ENCODE results near the gene RYR2. TPM values are rescaled to one million over a fixed set of nuclear protein-coding genes. Genes with fewer than 3 reads are reported as not detected.

The RYR2 gene
- polyA plus RNA-seq, 2 of the 4 experiments (the other 2 are of a cell fraction) = 0.06 TPM; not detected in 1

- ChIA-PET POLR2A (no interaction called here), CTCF (no interaction called here)
- ATAC-seq = peak in 1 of 2 experiments; percentile 34; a peak in 1 of 6 replicates
- Histone ChIP-seq H3K4me3 (no peak overlapping the region), H3K27ac (no peak overlapping the region), H3K4me1 (no peaks in the 10 kb centered on the region), H3K4me2 (no peak overlapping the region), H3K9me3 (no peaks in the 10 kb centered on the region)
- no peak for FAIRE-seq
- no peak for TF ChIP-seq MAFK (IDR thresholded peaks at IDR 0.05; ENCODE audit: partially characterized antibody)
- TF ChIP-seq, protein P1, sequence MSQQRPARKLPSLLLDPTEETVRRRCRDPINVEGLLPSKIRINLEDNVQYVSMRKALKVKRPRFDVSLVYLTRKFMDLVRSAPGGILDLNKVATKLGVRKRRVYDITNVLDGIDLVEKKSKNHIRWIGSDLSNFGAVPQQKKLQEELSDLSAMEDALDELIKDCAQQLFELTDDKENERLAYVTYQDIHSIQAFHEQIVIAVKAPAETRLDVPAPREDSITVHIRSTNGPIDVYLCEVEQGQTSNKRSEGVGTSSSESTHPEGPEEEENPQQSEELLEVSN (IDR thresholded peaks at IDR 0.05; ENCODE audit: borderline replicate concordance, low read depth) = no peak
- no peak for TF ChIP-seq CEBPB (IDR thresholded peaks at IDR 0.05)
- TF ChIP-seq RCOR1 (IDR thresholded peaks at IDR 0.05; ENCODE audit: low read depth, low read length) = no peak
- no peak for TF ChIP-seq TFCP2L1 (CRISPR knock-in tag; IDR thresholded peaks at IDR 0.05)
- TF ChIP-seq CBX8 (IDR thresholded peaks at IDR 0.05) = no peak
- TF ChIP-seq BCL3 (IDR thresholded peaks at IDR 0.05) = no peak
- no peak for TF ChIP-seq FOSB (CRISPR knock-in tag; IDR thresholded peaks at IDR 0.05)
- TF ChIP-seq KDM1A (IDR thresholded peaks at IDR 0.05; ENCODE audit: low read depth) = no peak
- TF ChIP-seq CTCF (IDR thresholded peaks at IDR 0.05) = no peak
- TF ChIP-seq CBX2 (IDR thresholded peaks at IDR 0.05; ENCODE audit: borderline replicate concordance, low read depth) = no peak
- no peak for TF ChIP-seq POLR2AphosphoS2 (conservative IDR thresholded peaks at IDR 0.05; ENCODE audit: low read length)
- TF ChIP-seq, protein P2, sequence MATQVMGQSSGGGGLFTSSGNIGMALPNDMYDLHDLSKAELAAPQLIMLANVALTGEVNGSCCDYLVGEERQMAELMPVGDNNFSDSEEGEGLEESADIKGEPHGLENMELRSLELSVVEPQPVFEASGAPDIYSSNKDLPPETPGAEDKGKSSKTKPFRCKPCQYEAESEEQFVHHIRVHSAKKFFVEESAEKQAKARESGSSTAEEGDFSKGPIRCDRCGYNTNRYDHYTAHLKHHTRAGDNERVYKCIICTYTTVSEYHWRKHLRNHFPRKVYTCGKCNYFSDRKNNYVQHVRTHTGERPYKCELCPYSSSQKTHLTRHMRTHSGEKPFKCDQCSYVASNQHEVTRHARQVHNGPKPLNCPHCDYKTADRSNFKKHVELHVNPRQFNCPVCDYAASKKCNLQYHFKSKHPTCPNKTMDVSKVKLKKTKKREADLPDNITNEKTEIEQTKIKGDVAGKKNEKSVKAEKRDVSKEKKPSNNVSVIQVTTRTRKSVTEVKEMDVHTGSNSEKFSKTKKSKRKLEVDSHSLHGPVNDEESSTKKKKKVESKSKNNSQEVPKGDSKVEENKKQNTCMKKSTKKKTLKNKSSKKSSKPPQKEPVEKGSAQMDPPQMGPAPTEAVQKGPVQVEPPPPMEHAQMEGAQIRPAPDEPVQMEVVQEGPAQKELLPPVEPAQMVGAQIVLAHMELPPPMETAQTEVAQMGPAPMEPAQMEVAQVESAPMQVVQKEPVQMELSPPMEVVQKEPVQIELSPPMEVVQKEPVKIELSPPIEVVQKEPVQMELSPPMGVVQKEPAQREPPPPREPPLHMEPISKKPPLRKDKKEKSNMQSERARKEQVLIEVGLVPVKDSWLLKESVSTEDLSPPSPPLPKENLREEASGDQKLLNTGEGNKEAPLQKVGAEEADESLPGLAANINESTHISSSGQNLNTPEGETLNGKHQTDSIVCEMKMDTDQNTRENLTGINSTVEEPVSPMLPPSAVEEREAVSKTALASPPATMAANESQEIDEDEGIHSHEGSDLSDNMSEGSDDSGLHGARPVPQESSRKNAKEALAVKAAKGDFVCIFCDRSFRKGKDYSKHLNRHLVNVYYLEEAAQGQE (IDR thresholded peaks at IDR 0.05) = no peak
- no peak for TF ChIP-seq RARB (CRISPR knock-in tag; IDR thresholded peaks at IDR 0.05)
- TF ChIP-seq JUN (IDR thresholded peaks at IDR 0.05) = no peak
- TF ChIP-seq EHMT2 (IDR thresholded peaks at IDR 0.05; ENCODE audit: low read depth) = no peak
- no peak for DNase-seq (ENCODE audit: low read depth in 1 of 2, low spot score in 1 of 2)
- WGBS (ENCODE audit: missing lambda C conversion rate) = 24% methylated on average over 5 of the region's 5 CpGs
Measured at GRCh38 chr1:237542525-237543418, 500.8 kb downstream of the RYR2 start.

GRCh38 chr1:237553078-237553477, 511.1 kb downstream of the RYR2 start:
- DNase-seq (ENCODE audit: low read depth in 1 of 2, low spot score in 1 of 2) = no peak
- Histone ChIP-seq H3K4me3 (no peak overlapping the region), H3K27ac (no peak overlapping the region), H3K4me2 (no peak overlapping the region), H3K9me3 (no peaks in the 10 kb centered on the region), H3K4me1 (no peaks in the 10 kb centered on the region)
- TF ChIP-seq TFCP2L1 (CRISPR knock-in tag; IDR thresholded peaks at IDR 0.05) (no peak), NR3C1 (IDR thresholded peaks at IDR 0.05) (no peak), NFE2L2 (conservative IDR thresholded peaks at IDR 0.05; ENCODE audit: low read length) (no peak), SREBF2 (IDR thresholded peaks at IDR 0.05) (no peak), MAZ (IDR thresholded peaks at IDR 0.05; ENCODE audit: borderline replicate concordance, low read depth, low read length) (no peak), HEYL (CRISPR knock-in tag; IDR thresholded peaks at IDR 0.05) (no peak), CHD4 (IDR thresholded peaks at IDR 0.05; ENCODE audit: borderline replicate concordance) (no peak), EP300 (IDR thresholded peaks at IDR 0.05) (no peak), RFX5 (IDR thresholded peaks at IDR 0.05) (no peak), PHF8 (IDR thresholded peaks at IDR 0.05; ENCODE audit: borderline replicate concordance, low read depth) (no peak)
- TF ChIP-seq, protein P3, sequence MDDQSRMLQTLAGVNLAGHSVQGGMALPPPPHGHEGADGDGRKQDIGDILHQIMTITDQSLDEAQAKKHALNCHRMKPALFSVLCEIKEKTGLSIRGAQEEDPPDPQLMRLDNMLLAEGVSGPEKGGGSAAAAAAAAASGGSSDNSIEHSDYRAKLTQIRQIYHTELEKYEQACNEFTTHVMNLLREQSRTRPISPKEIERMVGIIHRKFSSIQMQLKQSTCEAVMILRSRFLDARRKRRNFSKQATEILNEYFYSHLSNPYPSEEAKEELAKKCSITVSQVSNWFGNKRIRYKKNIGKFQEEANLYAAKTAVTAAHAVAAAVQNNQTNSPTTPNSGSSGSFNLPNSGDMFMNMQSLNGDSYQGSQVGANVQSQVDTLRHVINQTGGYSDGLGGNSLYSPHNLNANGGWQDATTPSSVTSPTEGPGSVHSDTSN (IDR thresholded peaks at IDR 0.05) = no peak
- ChIA-PET POLR2A (no interaction called here), CTCF (no interaction called here)
- 63% methylated on average over 1 of the region's 1 CpG for WGBS (ENCODE audit: missing lambda C conversion rate)
- no peak for ATAC-seq
- FAIRE-seq = no peak

Measured in A549 (cell line).